Retinal pigment epithelial cell (primary cell): ENCODE data around the gene TAAR9.

ENCODE experiments used
- DNase-seq: peaks from one replicate; pipeline ENCODE4 v3.0.0-alpha.2; 2010; ENCODE audit warnings: low read depth
- H3K4me3 ChIP-seq: 2 replicates; pipeline ENCODE4 v1.5.1; 2011; ENCODE audit warnings: mild to moderate bottlenecking, low read length, control low read depth, moderate library complexity
- CTCF ChIP-seq: conservative IDR thresholded peaks from 2 replicates; pipeline ENCODE4 v1.5.1; 2011; ENCODE audit warnings: low read depth, low read length, control low read depth, inconsistent platforms

The TAAR9 gene

GRCh38 chr6:132537977-132538376 lies at the start of gene TAAR9:
Gene TAAR9 (plus strand): TSS chr6:132538277. CDS start chr6:132538290, 13 bp downstream.
- no peak for DNase-seq
- no peak for TF ChIP-seq CTCF
- H3K4me3 ChIP-seq, result no peak within 1 kb of the TSS

DNA sequence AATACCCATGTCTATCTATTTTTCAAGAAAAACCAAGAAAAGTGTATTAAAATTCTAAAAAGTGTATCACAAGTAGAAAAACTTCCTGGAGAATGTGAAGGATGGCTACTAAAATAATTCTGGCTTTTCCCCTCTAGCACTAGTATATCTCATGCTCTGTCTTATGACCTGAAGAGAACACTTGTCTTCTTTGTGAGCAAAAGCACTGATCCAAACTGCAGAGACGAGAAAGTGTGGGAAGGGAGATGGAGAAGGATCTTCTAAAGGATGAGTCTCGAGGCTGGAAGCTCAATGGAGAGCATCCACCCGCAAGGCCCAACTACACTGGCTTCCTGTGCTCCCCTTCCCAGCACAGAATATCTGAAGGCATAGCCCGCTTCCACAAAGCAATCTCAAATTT lies 48.7 kb upstream of the TAAR9 start:
- no peak for TF ChIP-seq CTCF
- H3K4me3 ChIP-seq, result no peak overlapping the region
- DNase-seq, result no peak

GRCh38 chr6:132490024-132490423 lies 48.1 kb upstream of the TAAR9 start:
- H3K4me3 ChIP-seq, result no peak overlapping the region
- no peak for DNase-seq
- TF ChIP-seq CTCF, result no peak

DNA sequence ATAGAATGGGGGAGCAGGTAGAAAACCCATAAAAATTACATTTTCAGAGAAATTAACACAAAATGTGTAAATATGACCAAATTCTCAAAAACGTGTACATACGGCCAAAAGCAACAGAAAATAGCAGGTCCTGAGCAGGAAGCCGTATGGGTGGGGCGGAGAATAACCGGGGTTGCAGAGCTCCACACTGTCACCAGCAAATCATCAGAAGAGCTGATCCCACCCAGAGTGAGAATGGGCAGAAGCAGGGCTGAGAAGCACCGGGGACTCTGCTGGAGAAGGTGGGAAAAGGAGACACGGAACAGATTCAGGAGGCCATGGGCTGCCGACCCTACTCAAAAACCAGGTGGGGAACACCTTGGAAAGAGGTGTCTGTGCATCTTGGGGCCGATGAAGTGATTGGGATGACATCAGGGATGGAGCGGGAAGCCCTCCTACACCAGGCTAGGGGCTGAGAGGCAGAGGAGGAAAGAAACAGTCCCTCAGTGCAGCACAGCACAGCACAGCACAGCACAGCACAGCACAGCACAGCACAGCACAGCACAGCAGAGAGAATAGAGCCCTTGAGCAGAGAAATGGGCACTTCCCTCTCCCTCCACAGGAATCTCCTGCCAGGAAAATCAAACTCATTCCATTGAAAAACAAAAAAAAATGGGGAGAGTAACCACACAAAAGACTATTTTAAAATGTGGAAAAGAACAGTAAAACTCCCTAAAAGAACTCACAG lies 47.4 kb upstream of the TAAR9 start:
- no peak overlapping the region for H3K4me3 ChIP-seq
- TF ChIP-seq CTCF, result no peak
- DNase-seq, result no peak

- DNase-seq, result no peak
Measured at GRCh38 chr6:132491303-132491702, 46.8 kb upstream of the TAAR9 start.

DNA sequence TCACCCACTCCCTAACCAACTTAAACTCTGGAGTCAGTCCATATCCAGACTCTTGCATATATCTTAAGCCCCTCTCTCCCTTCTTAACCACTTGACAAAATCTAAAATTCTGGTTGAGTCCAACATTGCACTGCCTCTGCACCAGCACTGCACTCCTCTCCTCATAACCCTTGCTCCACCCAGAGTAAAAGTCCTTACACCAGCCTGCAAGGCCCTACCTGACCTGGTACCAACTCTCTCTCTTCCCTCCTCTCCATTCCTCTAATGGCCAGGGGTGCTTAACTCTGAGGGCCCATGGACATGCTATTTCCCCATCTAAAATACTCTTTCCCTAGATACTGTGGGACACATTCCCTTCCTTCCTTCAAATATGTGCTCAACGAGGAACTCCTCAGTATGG lies 46.2 kb upstream of the TAAR9 start:
- no peak for DNase-seq
- H3K4me3 ChIP-seq, result no peak overlapping the region
- TF ChIP-seq CTCF, result no peak

More at GRCh38 chr6:132491303-132491702, 46.8 kb upstream of the TAAR9 start:
- no peak for TF ChIP-seq CTCF
- no peak overlapping the region for H3K4me3 ChIP-seq

DNA sequence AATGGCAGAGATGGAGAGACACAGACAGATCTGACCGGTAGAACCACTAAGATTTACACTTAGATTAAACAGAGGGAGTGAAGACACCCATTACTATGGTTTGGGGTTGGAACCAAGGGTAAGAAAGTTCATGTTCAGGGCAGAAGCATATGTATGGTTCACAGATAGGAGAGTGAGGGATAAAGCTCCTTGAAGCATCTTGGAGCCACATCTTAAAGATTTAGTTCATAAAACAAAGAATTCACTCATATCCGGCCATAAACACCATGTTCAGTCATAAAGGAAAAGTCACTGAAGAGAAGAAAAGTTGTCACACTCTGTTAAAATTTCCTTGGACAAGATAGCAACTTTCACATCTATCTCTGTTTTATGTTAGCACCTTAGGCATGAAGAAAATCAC lies 43.1 kb upstream of the TAAR9 start:
- H3K4me3 ChIP-seq, result no peak overlapping the region
- DNase-seq, result no peak
- TF ChIP-seq CTCF, result no peak
